Stimulated activated CD4-positive, alpha-beta T cell treated with anti-CD3 and anti-CD28 coated beads, Interleukin-12 subunit alpha, Interleukin-12 subunit beta, amount 100 ng/mL, for 4 hours (primary cell): Measurements from ENCODE around the gene SRSF5.

ENCODE experiments used
- DNase-seq: peaks from one replicate; pipeline ENCODE4 v3.0.0-alpha.2; 2020

SRSF5 gene

DNA sequence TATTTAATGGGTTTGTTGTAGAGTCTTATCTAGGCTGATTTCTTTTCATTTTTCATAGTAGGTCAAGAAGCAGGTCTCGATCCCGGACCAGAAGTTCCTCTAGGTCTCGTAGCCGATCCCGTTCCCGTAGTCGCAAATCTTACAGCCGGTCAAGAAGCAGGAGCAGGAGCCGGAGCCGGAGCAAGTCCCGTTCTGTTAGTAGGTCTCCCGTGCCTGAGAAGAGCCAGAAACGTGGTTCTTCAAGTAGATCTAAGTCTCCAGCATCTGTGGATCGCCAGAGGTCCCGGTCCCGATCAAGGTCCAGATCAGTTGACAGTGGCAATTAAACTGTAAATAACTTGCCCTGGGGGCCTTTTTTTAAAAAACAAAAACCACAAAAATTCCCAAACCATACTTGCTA lies 4.2 kb downstream of the SRSF5 start:
- no peak for DNase-seq

DNA sequence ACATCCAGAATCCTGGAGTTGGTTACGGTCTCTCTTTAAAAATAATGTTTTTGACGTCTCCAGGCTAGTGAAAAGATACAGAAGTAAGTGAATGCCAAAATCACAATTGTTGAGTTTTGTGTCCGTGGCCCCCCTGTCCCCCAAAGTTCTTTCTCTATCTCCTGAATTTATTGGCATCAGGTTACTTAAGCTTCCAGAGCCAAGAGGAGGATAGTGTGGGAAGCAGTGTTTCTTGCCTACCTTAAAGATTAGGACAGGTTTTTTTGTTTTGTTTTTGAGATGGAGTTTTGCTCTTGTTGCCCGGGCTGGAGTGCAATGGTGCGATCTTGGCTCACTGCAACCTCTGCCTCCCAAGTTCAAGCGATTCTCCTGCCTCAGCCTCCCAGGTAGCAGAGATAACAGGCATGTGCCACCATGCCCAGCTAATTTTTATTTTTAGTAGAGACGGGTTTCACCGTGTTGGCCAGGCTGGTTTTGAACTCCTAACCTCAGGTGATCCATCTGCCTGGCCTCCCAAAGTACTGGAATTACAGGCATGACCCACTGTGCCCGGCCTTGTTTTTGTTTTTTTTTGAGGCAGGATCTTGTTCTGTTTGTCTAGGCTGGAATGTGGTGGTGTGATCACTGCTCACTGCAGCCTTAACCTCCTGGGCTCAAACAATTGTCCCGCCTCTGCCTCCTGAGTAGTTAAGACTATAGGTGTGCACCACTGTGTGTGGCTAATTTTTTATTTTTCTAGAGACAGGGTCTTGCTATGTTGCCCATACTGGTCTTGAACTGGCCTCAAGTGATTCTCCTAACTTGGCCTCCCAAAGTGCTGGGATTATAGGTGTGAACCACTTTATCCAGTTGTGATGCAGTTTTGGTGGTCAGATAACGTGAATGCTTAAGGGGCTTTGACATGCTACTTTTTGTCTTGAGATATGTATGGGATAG lies 5.4 kb downstream of the SRSF5 start:
- no peak for DNase-seq

DNA sequence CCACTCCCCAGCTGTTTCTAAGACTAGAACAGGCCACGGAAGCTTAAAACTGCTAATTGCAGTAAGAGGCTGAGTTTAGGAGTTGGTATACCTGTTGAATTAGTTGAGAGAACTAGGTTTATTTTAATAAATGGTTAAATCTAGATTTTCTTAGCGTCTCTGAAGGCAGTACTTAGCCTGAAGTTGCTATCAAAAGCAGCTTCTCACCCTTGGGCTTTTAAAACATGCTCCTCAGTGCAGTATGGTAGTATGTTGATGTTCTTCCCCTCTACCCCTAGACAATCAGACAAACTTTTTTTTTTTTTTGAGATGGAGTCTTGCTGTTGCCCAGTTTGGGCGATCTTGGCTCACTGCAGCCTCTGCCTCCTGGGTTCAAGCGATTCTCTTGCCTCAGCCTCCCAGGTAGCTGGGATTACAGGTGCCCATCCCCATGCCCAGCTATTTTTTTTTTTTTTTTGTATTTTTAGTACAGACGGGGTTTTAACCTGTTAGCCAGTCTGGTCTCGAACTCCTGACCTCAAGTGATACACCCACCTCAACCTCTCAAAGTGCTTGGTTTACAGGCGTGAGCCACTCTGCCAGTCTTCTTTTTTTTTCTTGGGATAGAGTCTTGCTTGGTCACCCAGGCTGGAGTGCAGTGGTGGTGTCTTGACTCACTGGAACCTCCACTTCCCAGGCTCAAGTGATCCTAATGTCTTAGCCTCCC lies 6.8 kb downstream of the SRSF5 start:
- no peak for DNase-seq

DNA sequence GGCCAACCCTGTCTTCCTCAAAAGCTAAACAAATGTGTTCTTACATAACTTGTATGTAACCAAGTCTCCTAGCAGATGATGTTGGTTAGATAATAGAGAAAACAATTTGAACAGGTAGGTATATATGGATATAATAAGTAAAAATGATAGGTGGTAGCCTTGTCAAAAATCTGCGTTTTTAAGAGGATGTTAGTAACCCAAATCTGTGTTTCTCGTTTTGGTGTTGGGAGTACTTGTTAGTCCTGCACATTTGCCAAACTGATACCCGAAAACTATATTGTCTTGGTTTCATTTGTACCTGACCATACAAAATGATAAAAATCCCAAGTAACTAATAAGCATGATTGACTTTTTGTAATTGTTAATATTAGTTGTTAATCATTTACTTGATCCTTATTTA lies 8.1 kb downstream of the SRSF5 start:
- DNase-seq, result no peak

DNA sequence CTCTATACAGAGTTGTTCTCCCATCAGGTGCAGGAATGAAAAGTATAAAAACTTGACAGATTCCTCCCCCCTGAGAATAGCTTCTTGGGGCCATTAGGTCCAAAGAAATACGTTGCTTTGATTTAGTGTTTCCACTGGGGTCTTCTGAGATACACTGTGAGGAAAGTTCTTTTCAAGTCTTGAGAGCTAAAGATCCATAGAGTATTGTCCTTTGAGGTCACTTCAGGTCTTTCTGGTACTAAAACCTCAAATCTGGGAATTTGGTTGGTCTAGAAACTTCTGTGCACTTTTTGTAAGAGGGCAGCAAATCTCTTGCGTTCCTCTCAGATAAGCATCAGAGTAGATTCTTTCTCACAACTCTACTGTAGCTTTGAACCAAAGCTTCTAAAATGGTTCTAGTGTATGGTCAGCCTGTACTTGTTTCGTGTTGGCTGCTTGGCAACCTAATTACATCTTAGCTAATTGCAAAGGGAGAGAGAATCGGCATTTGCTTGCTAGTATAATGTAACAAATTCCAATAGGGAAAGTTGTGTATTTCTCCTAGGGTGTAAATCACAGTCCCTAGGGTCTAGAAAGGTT lies 10.0 kb downstream of the SRSF5 start:
- no peak for DNase-seq

DNA sequence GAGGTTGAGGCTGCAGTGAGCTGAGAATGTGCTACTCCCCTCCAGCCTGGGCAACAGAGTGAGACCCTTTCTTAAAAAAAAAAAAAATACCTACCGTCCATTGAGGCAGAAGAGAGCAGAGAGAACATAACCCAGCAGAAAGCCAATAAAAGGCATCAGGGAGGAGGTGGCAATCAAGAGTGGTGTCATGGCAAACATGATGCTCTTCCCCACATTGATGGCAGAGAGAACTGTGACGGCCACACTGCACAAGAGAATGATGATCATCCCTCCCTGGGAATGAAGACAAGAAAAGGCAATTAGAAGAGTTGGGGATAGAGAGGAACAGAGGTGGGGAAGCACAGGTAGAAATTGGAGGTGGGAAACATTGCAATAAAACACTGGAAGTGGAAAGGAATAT lies 12.1 kb downstream of the SRSF5 start:
- DNase-seq, result no peak

DNA sequence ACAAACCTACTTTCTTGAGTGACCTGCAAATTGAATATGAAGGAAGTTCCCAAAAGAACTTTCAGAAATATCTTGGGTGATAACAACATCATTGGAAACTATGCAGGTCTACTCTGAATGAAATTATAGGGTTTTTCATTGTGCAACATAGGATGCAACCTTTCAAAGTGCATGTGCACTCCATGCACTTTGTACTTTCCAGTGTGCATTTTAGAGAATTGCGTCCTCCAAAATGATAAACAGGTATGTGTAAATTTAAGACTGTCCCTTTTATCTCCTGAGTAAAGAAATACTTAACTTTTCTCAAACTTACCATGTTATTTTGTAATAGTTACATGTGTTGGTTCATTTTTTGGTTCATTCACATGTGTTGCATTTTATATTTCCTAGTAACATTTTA lies 13.2 kb downstream of the SRSF5 start:
- no peak for DNase-seq

DNA sequence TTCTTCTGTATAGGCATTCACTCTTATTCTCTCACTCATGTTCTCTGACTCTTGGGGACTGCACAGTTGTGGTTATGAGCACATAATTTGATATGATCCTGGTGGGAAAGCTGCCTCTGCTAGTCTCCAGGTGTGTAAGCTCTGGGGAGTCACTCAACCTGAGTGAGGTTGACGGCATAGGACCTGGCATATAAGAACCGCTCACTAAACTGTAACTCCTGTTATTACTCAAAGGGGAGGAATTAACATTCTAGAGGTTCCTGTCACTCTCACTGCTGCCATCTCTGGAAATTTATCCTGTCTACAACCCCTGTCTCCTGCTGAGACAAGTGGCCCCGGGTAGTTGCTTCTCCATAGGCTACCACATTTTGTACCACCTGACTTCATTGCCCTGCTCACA lies 14.0 kb downstream of the SRSF5 start:
- DNase-seq, result no peak

DNA sequence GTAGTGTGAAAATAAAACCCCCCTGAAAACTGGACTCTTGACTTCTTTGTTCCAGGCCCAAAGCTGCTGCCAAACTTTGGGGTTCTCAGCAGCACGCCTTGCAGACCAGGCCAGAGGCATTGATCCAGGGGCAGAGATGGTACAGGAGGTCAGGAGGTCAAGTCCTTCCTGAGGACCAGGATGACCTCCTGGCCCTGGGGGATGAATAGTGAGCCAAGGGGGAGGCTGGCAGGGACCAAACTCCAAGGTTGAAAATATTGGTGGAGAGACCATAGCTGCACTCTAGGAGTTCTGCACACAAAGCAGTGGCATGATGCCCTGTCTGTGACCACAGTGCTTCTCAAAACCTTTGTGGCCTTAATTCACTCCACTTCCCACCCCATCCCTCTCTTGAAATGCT lies 18.0 kb downstream of the SRSF5 start:
- DNase-seq, result no peak

DNA sequence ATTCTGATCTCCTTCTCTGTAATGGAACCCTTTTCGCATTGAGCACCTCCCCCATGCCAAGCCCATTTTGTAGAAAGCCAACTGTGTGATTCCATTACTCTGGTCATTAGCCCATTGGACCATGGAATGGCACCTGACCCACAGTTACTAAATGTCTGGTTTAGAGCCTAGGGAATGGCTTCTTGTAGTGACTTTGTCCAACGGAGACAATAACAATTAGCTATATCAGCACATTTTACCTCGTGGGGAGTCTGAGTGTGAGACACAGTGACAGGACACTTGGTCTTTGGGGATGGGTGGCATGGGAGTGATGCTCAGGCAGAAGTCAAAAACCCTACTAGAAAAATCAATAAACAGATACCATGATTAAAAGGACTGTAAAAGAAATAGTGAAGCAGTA lies 19.7 kb downstream of the SRSF5 start:
- DNase-seq, result no peak

DNA sequence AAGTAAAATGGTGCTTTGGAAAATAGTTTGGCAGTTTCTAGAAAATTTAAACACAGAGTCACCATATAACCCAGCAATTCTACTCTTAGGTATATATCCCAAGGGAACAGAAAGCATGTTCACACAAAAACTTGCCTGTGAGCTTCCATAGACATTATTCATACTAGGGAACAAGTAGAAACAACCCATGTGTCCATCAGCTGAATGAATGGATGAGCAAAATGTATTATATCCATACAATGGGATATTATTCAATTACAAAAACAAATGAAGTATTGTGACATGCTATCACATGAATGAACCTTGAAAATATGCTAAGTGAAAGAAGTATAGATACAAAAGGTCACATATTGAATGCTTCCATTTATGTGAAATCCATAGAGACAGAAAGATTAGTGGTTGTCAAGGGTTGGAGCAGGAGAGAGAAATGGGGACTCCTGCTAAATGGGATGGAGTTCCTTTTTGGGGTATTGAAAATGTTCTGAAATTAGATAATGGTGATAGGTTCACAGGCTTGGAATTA lies 22.2 kb downstream of the SRSF5 start:
- DNase-seq, result no peak

DNA sequence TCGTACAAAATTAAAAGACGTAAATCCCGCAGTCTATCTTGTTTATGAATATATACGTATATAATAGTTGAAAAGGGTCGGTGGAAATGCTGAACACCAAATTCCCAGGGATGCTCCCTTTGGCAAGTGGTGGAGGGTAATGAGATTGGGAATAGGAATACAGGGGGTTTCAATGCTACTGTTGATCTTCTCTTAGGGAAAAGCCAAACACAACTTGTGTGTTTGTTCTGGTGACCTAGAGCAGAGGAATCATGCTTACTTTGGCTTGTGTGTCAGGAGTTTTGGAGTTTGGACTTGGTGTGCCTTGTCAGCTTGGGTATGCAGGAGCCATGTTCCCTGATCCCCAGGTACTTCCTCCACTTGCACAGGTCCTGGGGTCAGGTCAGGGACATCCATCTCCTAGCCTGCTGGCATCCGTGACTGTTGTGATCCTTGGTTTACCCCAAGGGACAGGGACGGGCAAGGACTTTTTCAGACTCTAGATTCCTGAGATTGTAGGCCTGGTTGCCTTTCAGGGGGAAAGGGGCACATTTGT lies 26.0 kb downstream of the SRSF5 start:
- no peak for DNase-seq

DNA sequence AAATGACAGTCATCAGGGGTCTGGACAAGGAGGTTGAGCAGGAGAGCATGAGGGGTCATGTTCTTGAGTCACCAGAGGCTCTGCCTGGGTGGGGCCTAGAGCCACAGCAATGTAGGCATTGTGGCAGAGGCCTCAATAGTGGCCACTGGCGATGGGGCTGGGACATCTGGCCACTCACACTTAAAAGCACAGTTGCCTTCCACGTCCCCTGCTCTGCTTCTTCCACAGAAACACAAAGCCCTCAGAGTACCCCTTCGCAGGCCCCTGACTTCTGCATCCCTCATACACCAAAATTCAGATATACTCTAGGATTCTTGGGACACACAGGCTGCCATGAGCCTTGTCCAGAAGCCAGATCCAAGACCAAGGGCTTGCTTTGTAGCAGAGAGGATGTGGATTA lies 27.8 kb downstream of the SRSF5 start:
- no peak for DNase-seq

DNA sequence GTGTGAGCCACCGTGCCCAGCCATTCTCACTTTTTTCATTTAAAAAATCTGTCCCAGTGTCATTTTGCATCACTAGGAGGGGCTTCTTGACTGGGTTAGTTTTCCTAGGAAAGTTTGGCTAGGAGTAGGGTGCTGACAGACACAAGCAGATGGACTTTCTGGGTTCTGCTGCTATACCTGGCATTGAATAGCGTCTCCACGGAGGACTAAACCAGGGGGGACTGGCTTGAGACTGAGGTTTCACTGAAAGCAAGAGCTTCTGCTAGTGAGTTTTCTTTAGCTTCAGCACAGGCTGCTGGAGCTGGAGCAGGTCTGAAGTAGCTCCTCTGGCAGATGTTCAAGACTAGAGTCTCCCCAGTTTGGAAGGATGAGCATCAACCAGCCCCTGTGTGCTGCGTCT lies 28.7 kb downstream of the SRSF5 start:
- DNase-seq, result no peak

DNA sequence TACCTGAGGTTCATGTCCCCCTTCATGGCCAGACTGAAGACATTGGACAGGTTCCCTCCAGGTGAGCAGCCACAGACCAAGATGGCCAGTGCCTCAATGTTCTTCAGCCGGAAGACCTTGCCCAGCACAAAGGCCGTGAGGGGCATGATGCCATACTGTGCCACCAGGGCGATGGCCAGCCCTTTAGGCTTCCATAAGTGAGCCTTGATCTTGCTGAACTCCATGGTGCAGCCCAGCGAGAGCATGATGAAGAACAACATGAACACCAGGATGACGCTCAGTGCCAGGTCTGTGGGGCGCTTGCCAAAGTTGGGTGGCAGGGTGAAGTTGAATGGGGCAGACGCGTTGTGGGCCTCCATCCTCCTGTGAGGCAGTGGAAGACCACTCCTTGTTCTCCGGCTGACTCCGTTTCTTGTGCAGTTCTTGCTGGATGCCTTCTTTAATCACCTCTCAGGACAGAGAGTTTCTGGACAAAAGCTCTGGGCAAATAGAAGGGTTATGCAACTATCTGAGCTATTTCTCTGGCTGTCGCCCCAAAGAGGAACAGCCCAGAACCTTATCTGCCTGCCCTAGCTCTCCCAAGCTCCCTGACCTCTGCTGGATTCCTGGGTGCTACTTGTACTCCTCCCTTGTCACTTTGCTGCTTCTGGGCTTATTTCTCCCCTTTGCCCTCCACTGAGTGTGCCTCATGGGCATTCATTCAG lies 30.0 kb downstream of the SRSF5 start, which contains the start of gene SLC10A1:
SLC10A1 (minus strand) TSS at position 445 of the 704 bp plus-strand sequence; CDS start at position 359, 86 bp downstream.
- DNase-seq, result no peak

DNA sequence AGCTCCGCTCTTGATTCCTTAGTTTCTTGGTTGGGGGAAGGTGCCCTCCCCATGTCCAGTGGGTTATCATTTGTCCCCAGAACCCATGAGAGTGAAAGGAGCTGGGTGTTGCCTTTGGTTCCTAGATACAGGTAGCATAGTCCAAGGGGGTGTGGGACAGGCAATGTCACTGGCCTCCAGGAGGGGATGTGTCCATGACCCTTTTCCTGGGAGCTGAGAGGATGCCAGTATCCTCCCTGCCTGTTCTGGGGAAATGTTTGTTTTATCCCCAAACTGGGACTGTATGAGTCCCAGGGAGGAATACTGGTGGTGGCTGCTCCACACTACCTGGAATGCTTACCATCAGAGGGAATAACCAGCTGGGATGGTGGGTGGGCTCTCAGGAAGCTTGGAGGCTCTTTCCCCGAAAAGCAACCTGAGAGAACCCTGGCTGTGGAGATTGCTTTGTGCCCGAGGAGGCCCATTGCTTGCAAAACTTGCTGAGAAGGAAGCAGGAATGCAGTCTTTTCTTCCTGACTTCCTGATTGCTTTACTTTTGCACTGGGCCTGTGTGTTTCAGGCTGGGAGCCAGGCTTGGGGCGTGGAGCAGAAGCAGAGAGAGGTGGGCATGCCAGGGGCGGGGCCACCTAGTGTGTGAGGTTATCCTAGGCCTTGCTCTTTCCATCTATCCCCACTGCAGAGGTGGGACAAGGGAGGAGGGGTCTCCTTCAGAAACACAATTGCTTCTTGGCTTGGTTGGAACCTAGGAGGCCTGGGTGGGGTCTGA lies 30.8 kb downstream of the SRSF5 start:
- DNase-seq, result no peak

DNA sequence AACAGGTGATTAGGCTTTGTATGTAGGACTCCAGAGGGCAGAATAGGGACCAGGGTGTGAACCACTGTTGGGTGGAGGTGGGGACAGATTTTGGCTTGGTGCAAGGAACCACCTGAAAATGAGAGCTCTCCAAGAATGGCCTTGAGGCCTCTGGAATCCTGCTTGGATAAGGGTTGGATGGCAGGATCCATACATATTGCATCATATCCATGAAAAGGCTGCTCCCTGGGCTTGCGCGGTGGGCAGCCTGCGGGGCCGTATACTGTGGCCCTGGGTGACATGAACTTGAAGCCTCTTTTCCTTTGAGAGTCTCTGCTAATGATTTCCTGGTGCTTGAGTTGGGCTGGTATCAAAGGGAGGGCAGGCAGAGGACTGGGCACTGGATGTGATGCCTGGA lies 31.4 kb downstream of the SRSF5 start:
- no peak for DNase-seq

DNA sequence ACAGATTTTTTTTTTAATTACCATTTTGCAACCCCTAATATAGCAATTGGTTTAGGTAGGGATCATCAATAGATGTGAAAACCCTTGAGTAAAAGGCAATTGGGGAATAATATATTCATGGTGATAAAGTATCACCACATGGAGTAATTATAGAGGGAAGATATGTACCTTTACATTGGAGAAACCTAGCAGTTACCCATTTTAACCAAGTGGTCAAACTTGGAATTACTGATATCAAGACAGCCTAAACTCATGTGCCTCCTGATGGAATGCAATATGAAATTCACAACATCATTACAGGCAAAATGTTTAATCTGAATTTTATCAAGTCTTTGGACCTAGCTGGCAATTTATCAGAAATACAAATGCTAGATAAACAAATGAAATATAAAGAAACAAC lies 36.8 kb downstream of the SRSF5 start:
- no peak for DNase-seq

DNA sequence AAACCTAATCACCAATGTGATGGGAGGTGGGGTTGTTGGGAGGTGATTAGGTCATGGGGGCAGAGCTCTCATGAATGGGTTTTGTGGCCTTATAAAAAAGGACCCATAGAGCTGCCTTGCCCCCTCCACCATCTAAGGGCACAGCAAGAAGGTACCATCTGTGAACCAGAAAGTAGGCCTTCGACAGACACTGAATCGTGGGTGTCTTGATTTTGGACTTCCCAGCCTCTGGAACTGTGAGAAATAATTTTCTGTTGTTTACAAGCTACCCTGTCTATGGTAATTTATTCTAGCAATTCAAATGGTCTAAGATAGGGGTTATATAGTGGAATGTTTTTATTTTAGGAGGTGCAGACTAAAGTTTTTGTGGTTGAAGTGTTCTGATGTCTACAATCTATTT lies 38.0 kb downstream of the SRSF5 start:
- DNase-seq, result no peak

DNA sequence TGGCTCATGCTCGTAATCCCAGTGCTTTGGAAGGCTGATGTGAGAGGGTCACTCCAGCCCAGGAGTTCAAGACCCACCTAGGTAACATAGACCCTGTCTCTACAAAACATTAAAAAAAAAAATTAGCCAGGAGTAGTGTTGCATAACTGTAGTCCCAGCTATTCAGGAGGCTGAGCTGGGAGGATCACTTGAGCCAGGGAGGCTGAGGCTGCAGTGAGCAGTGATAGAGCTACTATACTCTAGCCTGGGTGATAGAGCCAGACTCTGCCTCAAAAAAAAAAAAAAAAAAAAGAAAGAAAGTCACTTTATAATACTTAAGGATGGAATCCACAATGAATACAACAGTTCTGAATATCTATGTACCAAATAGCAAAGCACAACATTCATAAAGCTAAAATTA lies 40.2 kb downstream of the SRSF5 start:
- no peak for DNase-seq

DNA sequence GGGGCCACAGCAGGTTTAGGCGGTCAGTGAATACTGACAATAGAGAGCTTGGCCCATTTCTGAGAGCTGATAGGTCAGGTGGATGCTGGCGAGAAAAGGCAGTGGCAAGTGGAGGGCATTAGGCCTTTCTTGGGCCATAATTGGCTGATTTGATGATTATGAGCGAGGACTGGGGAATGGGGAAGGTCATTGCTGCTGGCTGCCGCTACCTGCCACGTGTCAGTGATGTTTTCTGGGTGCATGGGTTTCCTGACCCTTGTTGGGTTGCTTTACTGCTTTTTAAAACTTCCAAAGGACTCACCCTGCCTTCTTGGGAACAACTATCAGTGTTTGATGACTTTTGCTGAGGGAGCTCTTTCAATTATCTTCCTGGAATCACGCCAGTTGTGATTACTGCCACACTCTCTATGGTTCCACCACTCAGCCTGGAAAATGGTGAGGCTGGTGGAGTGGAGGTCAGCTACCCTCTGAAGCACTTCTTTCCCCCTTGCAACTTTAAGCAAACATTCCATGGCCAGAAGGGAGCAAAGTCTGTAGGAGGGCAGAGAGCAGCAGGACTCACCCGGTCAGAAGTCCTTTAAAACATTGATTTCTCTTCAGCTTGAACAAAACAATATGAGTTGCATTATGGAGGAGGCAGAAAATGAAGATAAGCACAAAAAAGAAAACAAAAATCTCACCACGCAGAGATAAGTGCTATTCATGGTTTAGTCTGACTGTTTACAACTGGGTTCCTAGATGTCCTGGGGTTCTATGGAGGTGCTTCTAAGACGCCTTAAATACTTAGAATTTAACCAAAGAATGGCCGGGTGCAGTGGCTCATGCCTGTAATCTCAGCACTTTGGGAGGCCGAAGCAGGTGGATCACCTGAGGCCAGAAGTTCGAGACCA lies 42.2 kb downstream of the SRSF5 start:
- no peak for DNase-seq
